HG02610 (cell line): ENCODE data around the gene PPP2R2B.

Experiments
- ATAC-seq: cut with Tn5 transposase; IDR thresholded peaks from one replicate; pipeline ENCODE4 v1.9.1; 2021; ENCODE audit warnings: mild to moderate bottlenecking, moderate library complexity; ENCODE audit not compliant: unreplicated experiment

Gene PPP2R2B

DNA sequence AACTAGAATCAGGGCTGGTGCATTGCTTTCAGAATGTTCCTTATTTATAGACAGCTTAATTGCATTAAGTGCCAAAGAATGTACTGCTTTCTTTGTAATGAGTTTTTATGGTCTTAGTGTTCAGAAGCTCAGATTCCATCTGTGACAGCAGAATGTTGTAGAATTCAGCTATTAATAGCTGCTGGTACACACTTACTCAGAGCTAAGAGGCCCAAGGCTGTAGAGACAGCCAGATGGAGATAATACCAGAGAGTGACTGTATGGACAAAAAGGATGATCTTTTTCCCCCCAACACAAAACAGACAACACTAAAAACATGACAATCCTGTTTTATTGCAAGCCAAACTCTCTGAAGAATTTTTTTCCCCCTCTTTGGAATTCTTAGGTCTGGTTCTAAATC is 50.2 kb downstream of the PPP2R2B start:
- ATAC-seq, result no peak

DNA sequence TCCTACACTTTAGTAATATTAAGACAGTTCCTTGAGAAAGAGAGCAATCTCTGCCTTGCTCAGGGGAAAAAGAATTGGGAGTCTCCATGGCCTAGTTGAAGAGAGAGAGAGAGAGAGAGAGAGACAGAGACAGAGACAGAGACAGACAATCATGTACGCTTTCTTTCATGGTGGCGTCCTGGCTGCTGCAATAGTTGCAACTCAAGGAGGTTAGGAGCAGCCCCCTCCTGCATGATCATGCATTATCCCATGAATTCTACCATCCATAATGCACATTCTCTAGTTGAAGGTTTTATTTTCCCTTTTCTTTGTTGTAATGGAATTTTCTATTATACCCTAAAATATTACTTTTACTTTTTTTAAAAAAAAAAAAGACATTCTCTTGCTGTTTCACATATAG is 50.7 kb downstream of the PPP2R2B start:
- ATAC-seq, result no peak

DNA sequence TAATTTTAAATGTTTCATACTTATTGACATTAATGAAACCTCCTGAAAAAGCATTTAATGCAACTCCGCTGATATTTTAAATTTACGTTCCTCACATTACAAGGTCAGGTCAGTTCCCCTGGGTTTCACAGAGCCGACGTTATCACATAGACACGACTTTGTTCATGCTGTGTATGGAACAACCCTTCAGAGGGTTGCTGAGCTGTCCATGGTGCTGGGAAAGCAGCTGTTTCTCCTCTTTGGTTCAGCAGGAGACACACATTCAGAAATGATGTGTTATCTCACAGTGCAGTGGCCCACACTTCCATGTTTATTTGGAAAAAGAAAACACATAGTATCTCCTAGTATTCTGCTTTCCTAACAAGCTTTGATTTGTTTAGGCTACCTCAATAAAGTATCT is 53.5 kb downstream of the PPP2R2B start:
- ATAC-seq, result no peak

DNA sequence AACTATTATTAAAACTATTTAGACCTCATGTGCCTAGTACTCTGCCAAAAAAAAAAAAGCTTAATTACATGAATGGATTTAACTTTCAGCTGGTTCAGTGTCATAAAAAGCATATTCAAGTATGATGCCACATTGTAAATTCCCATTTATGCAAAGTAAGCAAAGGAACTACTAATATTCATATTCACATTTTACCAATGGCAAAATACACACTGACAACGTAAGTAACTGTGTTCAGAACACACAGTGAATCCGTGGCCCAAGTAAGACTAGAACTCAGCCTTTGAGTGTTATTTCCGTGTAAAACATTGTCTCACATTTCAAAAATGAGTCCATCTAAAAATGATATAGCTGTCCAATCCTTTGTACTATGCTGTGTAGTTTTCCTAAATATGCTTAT is 56.8 kb downstream of the PPP2R2B start:
- ATAC-seq, result no peak

DNA sequence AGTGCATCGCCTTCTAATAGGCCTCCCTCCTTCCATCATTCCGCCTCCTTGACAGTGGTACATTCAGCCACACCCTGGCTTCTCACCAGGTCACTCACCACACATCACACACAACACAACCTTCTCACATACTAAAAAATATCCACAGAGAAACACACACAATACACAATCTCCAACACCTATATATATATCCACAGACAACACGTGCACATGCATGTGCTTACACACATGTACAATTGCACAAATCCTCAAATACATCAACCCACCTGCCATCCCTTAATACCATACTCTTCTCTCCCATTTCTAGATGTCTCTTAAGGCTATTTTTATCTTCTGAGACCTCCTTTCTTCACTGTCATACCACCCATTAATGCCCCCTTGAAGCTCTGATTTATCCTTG is 57.6 kb downstream of the PPP2R2B start:
- ATAC-seq, result no peak

DNA sequence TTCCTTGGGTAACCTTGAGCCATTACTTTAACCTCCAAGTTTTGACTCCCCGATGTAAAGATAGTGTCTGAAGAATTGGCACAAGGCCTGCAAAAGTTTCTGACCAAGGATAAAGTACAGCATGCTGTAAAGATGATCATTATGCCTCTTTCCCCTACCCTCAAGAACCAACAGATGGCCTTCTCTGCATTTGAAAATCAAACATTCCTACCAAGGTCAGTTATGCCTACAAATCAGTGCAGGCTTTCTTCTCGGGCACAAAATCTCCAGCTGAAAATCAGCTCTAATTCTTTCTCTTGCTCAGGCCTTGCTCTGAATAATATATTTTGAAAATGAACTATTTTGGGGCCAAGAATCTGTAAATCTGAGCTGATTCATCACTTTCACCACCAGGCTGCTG is 59.7 kb downstream of the PPP2R2B start:
- no peak for ATAC-seq

DNA sequence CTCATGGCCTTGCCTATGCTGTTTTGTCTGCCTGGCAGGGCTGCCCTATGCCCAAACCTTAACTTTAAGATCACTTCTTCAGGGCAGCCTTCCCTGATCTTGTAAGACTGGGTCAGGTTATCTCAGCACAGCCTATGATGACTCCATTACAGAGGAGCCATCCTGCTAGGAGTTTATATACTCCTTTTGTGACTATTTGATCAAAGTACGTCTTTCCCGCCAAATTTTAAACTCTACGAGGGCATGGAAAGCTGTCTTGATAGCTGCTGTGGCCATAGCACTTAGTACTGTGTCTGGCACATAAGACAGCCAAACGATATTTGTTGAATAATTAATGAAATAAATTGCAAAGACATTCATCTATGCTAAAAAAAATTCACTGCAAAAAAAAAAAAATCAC is 60.6 kb downstream of the PPP2R2B start:
- no peak for ATAC-seq

DNA sequence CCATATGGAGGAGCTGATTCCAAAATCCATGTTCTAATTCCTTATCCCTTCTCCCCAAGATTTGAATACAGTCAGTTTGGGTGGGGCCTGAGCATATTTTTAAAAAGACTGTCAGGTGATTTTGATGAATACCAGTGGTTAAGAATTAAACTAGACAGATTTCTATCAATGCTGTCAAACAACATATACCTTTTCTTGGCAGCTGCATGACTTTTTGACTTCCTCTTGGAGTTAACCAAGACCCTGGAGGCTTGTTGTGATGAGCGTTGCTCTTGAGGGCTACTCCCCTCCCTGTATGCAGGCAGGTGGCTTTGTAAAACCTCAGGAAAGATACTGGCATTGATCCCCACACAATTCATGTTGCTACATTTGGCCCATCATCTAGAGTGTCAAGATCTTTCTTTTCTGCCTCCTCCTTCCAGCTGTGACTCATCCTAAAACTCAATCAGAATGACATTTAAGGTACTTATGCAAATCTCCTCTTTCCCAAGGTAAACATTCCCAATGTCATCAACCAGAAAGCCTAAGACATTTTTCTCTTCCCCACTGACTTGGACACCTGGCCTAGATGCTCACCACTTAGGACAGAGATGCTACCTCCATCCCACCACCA is 61.7 kb downstream of the PPP2R2B start:
- ATAC-seq, result no peak

DNA sequence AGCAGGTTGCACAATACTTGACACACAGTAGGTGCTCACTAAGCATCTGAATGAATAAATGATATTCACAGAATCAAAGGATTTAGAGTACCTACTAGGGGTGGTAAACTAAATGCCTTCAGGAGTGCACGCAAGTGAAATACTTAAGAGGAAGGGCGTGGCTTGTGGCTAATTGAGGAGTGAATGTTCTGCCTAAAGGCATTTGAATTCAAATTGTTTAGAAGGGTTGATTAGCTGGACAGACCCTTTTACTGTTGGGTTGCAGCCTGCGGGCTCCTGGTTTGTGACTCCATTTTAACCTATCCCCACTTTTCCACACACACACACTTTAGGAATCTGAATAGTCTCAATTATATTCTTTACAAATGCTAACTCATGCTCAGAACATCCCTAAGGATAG is 63.1 kb downstream of the PPP2R2B start:
- ATAC-seq, result no peak

DNA sequence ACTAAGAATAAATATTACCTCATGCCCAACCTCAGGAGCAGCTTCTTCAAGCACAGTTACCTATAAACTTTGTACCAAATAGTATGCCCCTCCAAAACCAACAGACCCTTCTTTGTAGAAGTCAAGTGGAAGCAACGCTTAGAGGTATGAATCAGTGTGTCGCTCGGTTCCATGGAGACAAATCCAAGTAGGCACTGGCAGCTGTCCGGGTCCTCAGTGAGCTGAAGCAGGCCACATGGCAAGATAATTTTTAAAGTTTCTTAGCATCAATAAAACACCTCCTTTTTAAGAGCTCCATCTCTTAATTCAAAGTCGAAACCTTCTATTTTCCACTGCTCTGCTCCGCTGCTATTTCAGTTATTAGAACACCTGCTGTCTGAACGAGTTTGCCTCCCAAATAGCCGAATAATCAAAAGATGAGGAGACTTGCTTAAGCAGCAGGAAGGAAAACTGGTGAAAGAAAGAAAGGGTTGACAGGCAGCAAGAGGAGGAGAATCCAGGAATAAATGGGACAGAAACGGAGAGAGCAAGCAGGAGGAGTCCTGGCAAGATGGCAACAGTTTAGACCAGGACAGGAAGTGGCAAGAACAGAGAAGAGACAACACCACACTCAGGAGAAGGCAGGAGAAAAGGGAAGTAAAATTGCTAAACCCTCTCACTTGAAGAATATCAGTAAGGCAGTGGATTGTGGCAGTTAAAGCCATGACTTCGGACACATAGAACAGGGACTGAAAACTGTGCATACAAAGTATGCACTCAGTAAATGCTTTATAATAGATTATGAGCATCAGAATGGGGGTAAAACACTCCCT is 65.0 kb downstream of the PPP2R2B start:
- no peak for ATAC-seq

DNA sequence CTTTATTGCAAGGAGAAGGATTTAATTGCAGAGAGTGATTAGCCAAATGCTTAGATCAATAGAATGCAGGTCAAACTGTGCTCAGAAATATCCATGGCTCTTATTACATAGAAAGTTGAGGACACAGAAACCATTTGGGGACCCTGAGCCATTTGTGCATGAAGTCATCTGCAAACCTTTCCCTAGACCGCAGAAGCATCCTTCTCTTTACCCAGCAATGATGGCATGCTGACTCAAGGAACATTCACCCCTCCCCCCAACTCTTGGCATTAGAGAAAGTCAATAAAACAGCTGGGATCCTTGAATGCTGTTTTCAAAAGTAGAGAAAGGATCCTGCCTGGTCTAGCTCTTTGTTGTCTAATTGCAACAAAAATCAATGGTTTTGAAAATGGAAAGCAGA is 73.5 kb downstream of the PPP2R2B start:
- no peak for ATAC-seq

DNA sequence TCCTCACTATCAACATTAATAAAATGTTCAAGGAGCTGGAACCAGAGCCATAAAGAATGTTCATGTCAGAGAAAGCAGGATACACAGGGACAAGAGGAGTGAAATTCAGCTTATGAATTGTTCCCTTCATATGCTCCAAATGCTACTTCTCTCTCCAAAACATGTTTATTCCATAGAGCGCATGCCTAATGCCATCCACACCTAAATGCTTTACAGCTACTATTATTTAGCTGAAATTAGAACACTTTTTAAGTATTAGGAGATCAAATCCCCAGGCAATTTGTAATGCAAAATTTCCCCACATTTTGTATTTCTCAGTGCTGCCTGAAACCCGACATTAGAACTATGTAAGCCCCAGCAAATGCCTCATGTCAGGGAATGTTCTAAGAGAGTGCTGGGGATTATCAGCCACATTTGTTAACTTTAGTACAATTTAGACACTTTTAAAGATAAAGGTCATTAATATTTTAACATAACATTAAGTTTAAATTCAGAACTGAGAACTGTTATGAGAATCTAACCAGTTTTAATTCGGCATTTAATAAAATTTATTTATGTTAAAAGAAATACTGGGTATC is 75.5 kb downstream of the PPP2R2B start:
- ATAC-seq, result no peak

DNA sequence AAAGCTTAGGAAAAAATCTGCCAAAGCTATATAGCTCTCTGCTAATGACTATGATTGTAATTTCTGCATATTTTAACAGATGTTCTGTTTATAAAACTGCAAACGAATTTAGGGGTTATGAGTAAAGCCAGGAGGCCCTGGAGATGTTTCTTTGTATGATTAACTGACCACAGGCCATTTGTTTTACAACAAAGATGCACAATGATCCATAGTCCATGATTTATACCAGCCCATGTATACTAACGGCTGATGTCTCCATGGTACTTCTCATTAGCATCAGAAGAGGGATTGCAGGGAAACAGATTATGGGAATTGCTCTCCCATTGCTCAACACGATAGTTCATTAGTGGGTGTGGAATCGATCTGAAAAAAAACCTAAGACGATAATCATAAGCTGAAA is 78.9 kb downstream of the PPP2R2B start:
- ATAC-seq, result no peak

DNA sequence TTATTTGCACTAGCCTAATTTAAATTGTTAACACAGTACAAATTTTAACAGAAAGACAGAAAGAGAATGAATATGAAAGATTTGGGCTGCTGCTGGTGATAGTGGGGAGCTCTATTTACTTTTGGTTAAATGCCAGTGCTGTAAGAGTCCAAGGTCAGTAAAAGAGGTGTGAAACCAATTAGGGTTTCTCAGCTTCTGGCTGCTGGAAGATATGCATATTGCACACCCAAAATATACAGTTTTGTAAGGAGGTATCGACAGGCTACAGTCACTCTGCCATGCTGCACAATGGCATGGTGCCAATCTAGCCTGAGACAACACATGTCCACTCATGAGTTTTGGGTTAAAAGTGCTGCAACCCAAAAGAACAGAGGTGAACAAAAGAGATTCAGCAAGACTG is 79.3 kb downstream of the PPP2R2B start:
- ATAC-seq, result no peak

DNA sequence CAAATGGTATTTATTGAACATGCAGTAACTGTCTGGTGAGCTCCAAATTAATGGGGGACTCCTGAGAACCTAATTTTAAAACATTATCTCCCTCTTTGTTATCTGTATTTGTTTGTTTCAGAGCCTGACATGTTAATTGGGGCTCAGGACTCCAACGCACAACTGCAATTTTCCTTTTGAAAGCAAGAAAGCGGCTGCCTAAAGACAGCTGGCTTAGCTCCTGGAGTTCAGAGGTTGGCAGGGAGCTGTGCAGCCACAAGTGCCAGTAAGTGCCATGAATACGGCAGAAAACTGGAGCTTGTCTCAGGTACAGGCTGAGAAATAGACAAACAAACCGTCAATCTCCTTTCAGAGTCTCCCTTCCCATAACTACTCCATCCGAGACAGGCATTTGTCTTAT is 80.9 kb downstream of the PPP2R2B start:
- no peak for ATAC-seq

DNA sequence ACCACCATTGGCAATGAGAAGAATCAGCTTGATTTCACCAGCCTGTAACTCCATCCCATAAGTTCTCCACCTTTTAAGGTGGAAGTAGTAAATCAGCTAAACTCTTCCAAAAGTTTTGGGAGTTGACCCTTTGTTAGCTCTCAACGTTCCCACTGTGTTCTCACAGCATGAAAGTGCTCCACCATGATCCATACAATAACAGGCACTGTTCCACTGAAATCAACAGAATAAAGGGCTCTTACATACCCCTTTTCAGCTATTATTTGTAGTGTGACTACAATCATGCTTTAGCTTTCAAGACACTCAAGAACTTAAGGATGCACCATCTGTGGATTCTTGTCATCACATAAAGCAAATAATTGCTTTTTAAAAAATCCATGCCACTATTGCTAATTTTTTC is 81.6 kb downstream of the PPP2R2B start:
- ATAC-seq, result no peak

DNA sequence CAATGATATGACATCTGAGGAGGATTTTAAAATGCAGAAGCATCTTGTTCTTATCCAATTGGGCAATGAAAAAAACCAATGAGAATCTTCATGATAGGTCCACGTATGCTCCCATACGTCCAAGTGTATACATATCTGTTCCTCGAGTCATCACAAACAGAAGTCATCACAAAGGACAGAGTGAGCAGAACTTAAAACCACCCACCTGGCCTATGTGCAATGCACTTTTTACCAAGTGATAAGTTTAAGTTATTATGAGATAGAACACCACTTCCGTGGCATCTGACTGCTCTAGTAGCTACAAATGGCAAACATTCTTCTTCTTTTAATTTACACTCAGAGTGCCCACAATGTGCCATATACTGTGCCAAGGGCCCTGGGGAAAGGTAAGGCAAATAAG is 82.4 kb downstream of the PPP2R2B start:
- no peak for ATAC-seq

DNA sequence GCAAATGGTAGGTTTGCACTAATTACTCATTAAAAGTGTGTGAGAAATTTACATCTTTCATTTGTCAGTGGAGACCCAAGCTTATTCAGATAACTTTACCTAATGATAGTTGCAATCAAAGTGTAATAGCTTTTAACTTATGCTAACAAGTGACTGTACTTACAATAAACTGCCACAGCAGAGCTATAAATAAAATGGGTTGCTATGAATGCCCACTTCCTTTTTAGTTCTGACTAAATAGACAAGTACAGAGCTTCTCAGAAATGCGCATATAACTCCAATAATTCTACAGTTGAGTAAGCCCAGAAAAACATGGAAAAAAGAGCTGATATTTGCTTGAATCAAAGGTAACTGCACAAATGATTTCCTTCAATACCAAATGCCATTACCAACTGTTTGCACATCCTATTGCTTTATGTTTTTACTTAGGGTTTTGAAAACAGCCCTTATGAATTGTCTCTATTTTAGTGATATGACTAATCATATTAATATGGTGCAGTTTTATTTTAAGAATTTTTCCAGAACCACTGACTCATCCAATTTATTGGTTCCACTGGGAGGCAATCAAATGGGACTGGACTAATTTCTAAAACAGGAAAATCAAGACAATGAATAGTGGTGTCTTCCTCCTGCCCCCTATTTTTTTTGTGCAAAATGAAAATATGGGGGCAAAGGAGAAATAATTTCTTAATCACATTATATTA is 84.1 kb downstream of the PPP2R2B start:
- no peak for ATAC-seq

DNA sequence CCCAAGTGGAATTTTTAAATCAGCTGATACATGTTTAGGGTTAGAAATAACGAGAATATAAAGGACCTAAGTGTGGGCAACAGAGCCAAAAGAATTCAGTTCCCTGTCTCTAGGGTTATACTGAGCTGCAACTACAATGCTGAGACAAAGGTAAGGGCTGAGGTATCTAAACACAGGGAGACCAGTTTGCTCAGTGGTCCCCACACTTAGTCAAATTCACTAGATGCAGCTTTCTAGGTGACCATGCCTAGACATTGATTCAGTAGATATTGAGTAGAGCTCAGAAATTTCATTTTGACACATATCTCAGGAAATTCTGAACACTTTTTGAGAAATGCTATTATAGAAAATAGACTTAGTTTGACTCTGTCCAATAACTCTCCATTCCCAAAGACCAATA is 84.8 kb downstream of the PPP2R2B start:
- no peak for ATAC-seq

DNA sequence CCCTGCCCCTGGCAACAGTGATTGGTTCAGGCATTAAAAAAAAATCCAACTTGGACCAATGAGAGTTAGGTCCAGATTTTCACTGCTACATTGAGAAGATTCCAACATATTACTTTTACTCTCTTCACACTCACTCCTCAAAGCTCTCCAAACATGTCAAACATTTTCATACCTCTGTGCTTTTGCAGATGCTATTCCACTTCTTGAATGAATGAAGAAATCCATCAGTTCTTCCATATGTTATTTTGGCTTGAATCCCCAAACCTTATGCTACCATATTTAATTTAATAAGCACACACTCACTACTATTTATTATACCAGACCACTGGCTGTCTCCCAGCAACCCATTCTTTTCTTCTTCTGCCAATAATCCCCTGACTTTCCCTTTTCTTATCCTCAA is 87.1 kb downstream of the PPP2R2B start:
- ATAC-seq, result no peak

DNA sequence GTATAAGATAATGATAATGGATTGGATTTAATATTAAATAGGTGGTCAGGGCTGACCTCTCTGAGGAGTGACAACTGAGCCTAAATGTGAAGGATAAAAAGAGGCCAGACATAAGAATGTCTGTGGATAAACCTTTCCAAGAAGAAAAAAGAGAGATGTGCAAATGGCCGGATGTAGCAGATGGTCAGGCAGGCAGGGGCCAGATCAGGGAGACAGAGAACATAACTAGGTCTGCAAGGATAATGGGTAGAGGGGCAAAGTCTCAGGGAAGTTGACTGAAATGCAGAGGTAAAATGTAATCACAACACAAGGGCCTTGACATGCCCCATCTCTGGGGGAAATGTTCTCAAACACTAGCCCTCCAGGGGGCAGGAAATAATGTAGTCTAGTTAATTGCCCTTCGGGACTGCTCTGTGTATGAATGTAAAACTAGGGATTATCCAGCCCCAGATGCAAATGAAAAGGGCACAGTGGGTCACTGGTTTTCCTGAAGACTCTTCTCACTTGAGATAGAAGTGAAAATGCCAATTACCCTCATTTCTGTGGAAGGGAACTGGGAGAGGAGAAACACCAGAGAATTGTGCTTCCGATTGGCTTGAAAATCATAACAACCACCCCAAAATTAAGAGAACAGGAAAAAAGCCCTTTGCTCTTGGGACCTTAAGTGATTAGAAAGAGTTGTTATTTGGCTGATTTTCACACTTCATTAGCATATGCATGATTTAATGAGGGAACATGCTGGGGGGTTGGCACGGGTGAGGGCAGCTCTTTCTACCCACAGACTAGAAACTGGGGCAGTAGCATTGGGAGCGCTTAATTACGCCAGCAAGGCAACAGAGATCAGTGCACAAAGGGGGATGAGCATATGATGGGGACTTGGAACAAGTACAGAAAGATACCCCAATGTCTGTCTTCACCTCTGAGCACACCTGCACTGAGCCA is 88.6 kb downstream of the PPP2R2B start:
- no peak for ATAC-seq
